Neural cell (in vitro differentiated cells): ENCODE results near the gene SSX2IP.

Source experiments
- CTCF ChIP-seq: fragments of 450-650 bp; IDR thresholded peaks from 2 replicates; pipeline ENCODE4 v1.5.1; 2014; ENCODE audit warnings: antibody characterized with exemption, mild to moderate bottlenecking, moderate library complexity; ENCODE audit not compliant: poor library complexity, severe bottlenecking
- EP300 ChIP-seq: fragments of 450-650 bp; conservative IDR thresholded peaks from 2 replicates; pipeline ENCODE4 v1.6.1; 2014; ENCODE audit warnings: antibody characterized with exemption, mild to moderate bottlenecking, moderate library complexity; ENCODE audit not compliant: poor library complexity, severe bottlenecking
- EZH2 ChIP-seq: fragments of 200-600, 300-800 bp; shearing (Covaris generic), sonication (generic); IDR thresholded peaks from 2 replicates; pipeline ENCODE4 v1.6.1; 2014; ENCODE audit warnings: antibody characterized with exemption, low read length, borderline replicate concordance, mild to moderate bottlenecking; ENCODE audit not compliant: insufficient read depth, poor library complexity, severe bottlenecking
- RAD21 ChIP-seq: fragments of 450-650 bp; conservative IDR thresholded peaks from 2 replicates; pipeline ENCODE4 v1.6.1; 2014; ENCODE audit warnings: antibody characterized with exemption, mild to moderate bottlenecking, moderate library complexity
- SMC3 ChIP-seq: fragments of 450-650 bp; conservative IDR thresholded peaks from 2 replicates; pipeline ENCODE4 v1.6.1; 2014; ENCODE audit warnings: antibody characterized with exemption, mild to moderate bottlenecking, moderate library complexity; ENCODE audit not compliant: poor library complexity
- TF ChIP-seq, protein P1 (sequence below): IDR thresholded peaks from 2 replicates; pipeline ENCODE4 v1.6.1; 2012; ENCODE audit warnings: borderline replicate concordance

- TF ChIP-seq, protein P1, sequence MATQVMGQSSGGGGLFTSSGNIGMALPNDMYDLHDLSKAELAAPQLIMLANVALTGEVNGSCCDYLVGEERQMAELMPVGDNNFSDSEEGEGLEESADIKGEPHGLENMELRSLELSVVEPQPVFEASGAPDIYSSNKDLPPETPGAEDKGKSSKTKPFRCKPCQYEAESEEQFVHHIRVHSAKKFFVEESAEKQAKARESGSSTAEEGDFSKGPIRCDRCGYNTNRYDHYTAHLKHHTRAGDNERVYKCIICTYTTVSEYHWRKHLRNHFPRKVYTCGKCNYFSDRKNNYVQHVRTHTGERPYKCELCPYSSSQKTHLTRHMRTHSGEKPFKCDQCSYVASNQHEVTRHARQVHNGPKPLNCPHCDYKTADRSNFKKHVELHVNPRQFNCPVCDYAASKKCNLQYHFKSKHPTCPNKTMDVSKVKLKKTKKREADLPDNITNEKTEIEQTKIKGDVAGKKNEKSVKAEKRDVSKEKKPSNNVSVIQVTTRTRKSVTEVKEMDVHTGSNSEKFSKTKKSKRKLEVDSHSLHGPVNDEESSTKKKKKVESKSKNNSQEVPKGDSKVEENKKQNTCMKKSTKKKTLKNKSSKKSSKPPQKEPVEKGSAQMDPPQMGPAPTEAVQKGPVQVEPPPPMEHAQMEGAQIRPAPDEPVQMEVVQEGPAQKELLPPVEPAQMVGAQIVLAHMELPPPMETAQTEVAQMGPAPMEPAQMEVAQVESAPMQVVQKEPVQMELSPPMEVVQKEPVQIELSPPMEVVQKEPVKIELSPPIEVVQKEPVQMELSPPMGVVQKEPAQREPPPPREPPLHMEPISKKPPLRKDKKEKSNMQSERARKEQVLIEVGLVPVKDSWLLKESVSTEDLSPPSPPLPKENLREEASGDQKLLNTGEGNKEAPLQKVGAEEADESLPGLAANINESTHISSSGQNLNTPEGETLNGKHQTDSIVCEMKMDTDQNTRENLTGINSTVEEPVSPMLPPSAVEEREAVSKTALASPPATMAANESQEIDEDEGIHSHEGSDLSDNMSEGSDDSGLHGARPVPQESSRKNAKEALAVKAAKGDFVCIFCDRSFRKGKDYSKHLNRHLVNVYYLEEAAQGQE = no peak
- TF ChIP-seq CTCF (no peak), EZH2 (no peak), RAD21 (no peak), SMC3 (no peak), EP300 (no peak)
Observed at GRCh38 chr1:84603941-84604830, 86.1 kb downstream of the SSX2IP start.
